Spleen (tissue), 13 donors: ENCODE measurements around the gene CCDC102B. TPM values are rescaled to one million over a fixed set of nuclear protein-coding genes. Genes with fewer than 3 reads are reported as not detected.

Experiments used
- DNase-seq: peaks from one replicate; pipeline ENCODE4 v3.0.0-alpha.2; 2020
- H3K27ac ChIP-seq, 8 donors: fragments of 200-600 bp; sonication (generic) in 7 of 8; 1 replicate in 4 of 8; 2 replicates in 4 of 8; pipeline versions ENCODE4 v1.5.0 to v1.8.0; 2016 to 2021; ENCODE audit warnings: inconsistent platforms in 4 of 8, mild to moderate bottlenecking in 4 of 8, moderate library complexity in 1 of 8
- H3K27me3 ChIP-seq, 7 donors: fragments of 200-600 bp; sonication (generic) in 6 of 7; replicated peaks in 1 of 7; 1 replicate in 4 of 7; 2 replicates in 3 of 7; pipeline versions ENCODE4 v1.5.0 to v1.8.0; 2016 to 2021; ENCODE audit warnings: inconsistent platforms in 3 of 7, mild to moderate bottlenecking in 1 of 7
- H3K36me3 ChIP-seq, 6 donors: fragments of 200-600 bp; sonication (generic) in 5 of 6; 1 replicate in 4 of 6; 2 replicates in 2 of 6; pipeline versions ENCODE4 v1.5.0 to v1.8.0; 2016 to 2021; ENCODE audit warnings: inconsistent platforms in 2 of 6
- H3K4me1 ChIP-seq, 6 donors: fragments of 200-600 bp; sonication (generic) in 5 of 6; 1 replicate in 3 of 6; 2 replicates in 3 of 6; pipeline versions ENCODE4 v1.5.0 to v1.8.0; 2016 to 2021; ENCODE audit warnings: inconsistent platforms in 3 of 6
- H3K4me3 ChIP-seq, 8 donors: fragments of 200-600 bp; sonication (generic) in 7 of 8; 1 replicate in 4 of 8; 2 replicates in 4 of 8; pipeline versions ENCODE4 v1.5.0 to v1.8.0; 2016 to 2021; ENCODE audit warnings: inconsistent platforms in 4 of 8, mild to moderate bottlenecking in 4 of 8, moderate library complexity in 2 of 8
- H3K9me3 ChIP-seq, 8 donors: fragments of 200-600 bp; sonication (generic) in 7 of 8; 1 replicate in 4 of 8; 2 replicates in 4 of 8; pipeline versions ENCODE4 v1.5.0 to v1.8.0; 2016 to 2021; ENCODE audit warnings: inconsistent platforms in 4 of 8
- POLR2A ChIP-seq, 3 donors: fragments of 450-650 bp; IDR thresholded peaks; one replicate each; pipeline ENCODE4 v1.5.1; 2017; ENCODE audit warnings: antibody characterized with exemption in 3 of 3, mild to moderate bottlenecking in 1 of 3
- POLR2AphosphoS5 ChIP-seq, 3 donors: sonication (generic); formaldehyde crosslinking; IDR thresholded peaks; one replicate each; pipeline ENCODE4 v1.5.1; 2017; ENCODE audit warnings: antibody characterized with exemption in 3 of 3
- WGBS, 5 donors: extraction: QIAGEN DNeasy Blood & Tissue Kit in 3 of 5; methylation state at CpG; one replicate each; pipeline versions ENCODE4 v1.1.5 to v1.1.7; 2013 to 2018; 5-methylcytosine and 5-hydroxymethylcytosine counted together
- intact Hi-C: fragments of 100-400 bp; cut with DNase I; formaldehyde crosslinking; loops from one replicate; pipeline ENCODE4 v1.15.0; 2023; ENCODE audit warnings: low total_unique reads
- long read RNA-seq, 2 donors: transcript quantifications; one replicate each; lab custom pipeline, GENCODE V29; 2026
- polyA plus RNA-seq, 3 donors: library from polyadenylated mRNA; stranded (reverse); fragments of 200-250 nt; gene quantifications; one replicate each; pipeline ENCODE4 v1.2.1, GENCODE V29; 2013
- total RNA-seq, 7 donors: library from RNA; depleted of rRNA in 3 of 7; stranded (reverse); fragments of >200 nt in 3 of 7; fragmentation: NEBNext Ultra II Directional in 4 of 7; extraction: Animal tissue kit (Norgen Biotek cat#: 25700) in 4 of 7; gene quantifications; one replicate each; pipeline versions ENCODE4 v1.1.0 to v1.2.1, GENCODE V29; 2016 to 2021
- TF ChIP-seq, protein P1 (sequence below), 11 experiments: fragments of 200-600 bp in 7 of 11; fragments of 450-650 bp in 4 of 11; sonication (generic) in 4 of 11; IDR thresholded peaks in 8 of 11; conservative IDR thresholded peaks in 3 of 11; 1 replicate in 7 of 11; 2 replicates in 4 of 11; pipeline versions ENCODE4 v1.4.0 to v1.8.0; 2016 to 2021; ENCODE audit warnings: antibody characterized with exemption in 11 of 11, inconsistent platforms in 4 of 11, mild to moderate bottlenecking in 1 of 11
- donor health status: healthy with polysubstance abuse.
- donor health status: DM: no; HTN: no; CAD: no; lungs with moderate emphysema.
- donor health status: DM: no; HTN: no; CAD: no.
- donor health status: Bipolar disorder and iron deficiency.
- donor health status: healthy.
- donor health status: DM: no; HTN: no; CAD: no.
- donor health status: DM: yes; HTN: yes; CAD: no.

Gene CCDC102B
- total RNA-seq (10 to 100 TPM in 2 of 7 donors, 1 to 10 TPM in 5; 5.5 to 14.7 (median 9.2) TPM), polyA plus RNA-seq (1 to 10 TPM; 3.2 to 4.7 (median 3.6) TPM)
- long read RNA-seq, donor 1, partial matches to known transcripts, result 0 of 4 reads
- long read RNA-seq, donor 1, other reads (novel, unspliced or antisense), result 0 of 4 reads
- long read RNA-seq, donor 2, partial matches to known transcripts, result 0 of 4 reads
- long read RNA-seq, donor 2, other reads (novel, unspliced or antisense), result 0 of 4 reads

DNA sequence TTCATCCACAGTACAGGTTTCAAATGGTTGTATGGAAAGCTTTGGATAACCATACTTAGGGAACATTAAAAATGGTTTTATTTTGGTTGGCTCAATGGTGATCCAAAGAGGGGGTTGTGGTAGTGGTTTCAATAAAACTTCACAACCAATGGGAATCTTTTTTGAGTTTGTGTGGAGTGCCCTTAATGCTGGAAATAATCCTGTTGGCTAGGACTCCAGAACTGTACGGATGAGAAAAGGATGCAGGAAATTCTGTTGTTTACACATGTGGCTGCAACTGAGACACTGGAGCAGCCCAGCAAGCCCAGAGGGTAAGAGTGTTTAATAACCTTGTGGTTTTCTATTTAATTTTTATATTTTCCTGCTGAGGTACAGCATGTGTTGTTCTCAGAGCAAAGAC lies at the start of gene CCDC102B:
Gene CCDC102B (plus strand): TSS at position 210 of the 400 bp plus-strand sequence. CDS start 38,684 bp downstream, outside the sequence.
- WGBS, 5 donors, result 28 to 50% (median 38%) methylated on average over 1 of the region's 1 CpG
- Histone ChIP-seq H3K27me3 (no peaks in the 10 kb centered on the region), H3K4me3 (no peak within 1 kb of the TSS), H3K27ac (peak within 1 kb of the TSS in 1 of 8 donors; percentile 10), H3K4me1 (peaks cover 0 to 1% (median 0%) of the 10 kb centered on the region in 6 donors), H3K9me3 (no peaks in the 10 kb centered on the region), H3K36me3 (no peaks in the 10 kb centered on the region)
- no peak for DNase-seq
- intact Hi-C loops, result no loop called here
- TF ChIP-seq POLR2A (IDR thresholded peaks at IDR 0.05) (no peak), POLR2AphosphoS5 (IDR thresholded peaks at IDR 0.05) (no peak)
- TF ChIP-seq, protein P1, sequence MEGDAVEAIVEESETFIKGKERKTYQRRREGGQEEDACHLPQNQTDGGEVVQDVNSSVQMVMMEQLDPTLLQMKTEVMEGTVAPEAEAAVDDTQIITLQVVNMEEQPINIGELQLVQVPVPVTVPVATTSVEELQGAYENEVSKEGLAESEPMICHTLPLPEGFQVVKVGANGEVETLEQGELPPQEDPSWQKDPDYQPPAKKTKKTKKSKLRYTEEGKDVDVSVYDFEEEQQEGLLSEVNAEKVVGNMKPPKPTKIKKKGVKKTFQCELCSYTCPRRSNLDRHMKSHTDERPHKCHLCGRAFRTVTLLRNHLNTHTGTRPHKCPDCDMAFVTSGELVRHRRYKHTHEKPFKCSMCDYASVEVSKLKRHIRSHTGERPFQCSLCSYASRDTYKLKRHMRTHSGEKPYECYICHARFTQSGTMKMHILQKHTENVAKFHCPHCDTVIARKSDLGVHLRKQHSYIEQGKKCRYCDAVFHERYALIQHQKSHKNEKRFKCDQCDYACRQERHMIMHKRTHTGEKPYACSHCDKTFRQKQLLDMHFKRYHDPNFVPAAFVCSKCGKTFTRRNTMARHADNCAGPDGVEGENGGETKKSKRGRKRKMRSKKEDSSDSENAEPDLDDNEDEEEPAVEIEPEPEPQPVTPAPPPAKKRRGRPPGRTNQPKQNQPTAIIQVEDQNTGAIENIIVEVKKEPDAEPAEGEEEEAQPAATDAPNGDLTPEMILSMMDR (IDR thresholded peaks at IDR 0.05 in 8 of 11, conservative IDR thresholded peaks at IDR 0.05 in 3 of 11), result no peak

DNA sequence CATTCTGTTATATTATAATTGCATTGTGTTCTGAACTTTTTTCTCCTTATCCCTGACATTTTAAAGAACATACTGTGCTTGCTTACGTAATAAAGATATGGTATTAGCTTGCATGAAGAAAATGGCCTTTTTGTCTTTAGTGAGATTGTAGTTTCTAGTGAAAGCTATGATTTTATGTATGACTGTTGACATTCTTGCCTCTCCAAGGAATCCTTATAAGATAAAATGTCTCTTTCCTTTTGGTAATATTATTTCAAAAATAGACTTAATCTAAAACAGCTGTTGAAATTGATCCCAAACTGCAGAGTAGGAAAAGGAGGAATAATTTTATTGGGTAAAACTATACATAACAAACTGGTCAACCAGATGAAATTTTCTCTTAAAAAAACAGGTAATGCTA lies 40.8 kb upstream of the CCDC102B start:
- 78 to 95% (median 87%) methylated on average over 1 of the region's 1 CpG for WGBS, 5 donors
- intact Hi-C loops, result no loop called here
- Histone ChIP-seq H3K4me1 (no peaks in the 10 kb centered on the region), H3K27ac (no peak overlapping the region), H3K36me3 (no peaks in the 10 kb centered on the region), H3K9me3 (peaks cover 0 to 21% (median 17%) of the 10 kb centered on the region in 8 donors), H3K4me3 (no peak overlapping the region), H3K27me3 (no peaks in the 10 kb centered on the region)
- no peak for DNase-seq
- TF ChIP-seq POLR2A (IDR thresholded peaks at IDR 0.05) (no peak), POLR2AphosphoS5 (IDR thresholded peaks at IDR 0.05) (no peak)
- TF ChIP-seq, protein P1 (IDR thresholded peaks at IDR 0.05 in 8 of 11, conservative IDR thresholded peaks at IDR 0.05 in 3 of 11), result no peak

DNA sequence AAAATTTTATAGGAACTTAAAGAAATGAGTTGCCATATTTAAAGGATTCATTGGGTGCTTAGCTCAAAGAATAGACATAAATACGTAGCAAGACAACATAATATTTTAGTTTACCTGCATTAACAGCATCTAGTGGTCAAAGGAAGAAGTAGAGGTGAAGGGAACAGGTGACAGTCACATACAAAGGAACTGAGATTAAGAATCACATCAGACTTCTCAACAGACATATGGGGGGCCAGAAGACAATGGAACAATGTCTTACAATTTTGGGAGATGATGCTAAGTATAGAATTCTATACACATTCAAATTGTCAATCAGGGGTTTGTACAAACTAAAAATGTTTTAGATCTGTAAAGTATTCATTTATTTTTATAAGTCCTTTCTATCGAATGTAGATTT lies 38.6 kb upstream of the CCDC102B start:
- no peak overlapping the region for H3K4me3 ChIP-seq
- intact Hi-C loops, result no loop called here
- no peaks in the 10 kb centered on the region for H3K36me3 ChIP-seq
- no peak for TF ChIP-seq POLR2AphosphoS5 (IDR thresholded peaks at IDR 0.05)
- no peak for TF ChIP-seq POLR2A (IDR thresholded peaks at IDR 0.05)
- TF ChIP-seq, protein P1 (IDR thresholded peaks at IDR 0.05 in 8 of 11, conservative IDR thresholded peaks at IDR 0.05 in 3 of 11), result no peak
- WGBS, 5 donors, result 84 to 90% (median 87%) methylated on average over 2 of the region's 2 CpGs
- H3K27ac ChIP-seq, result no peak overlapping the region
- no peaks in the 10 kb centered on the region for H3K27me3 ChIP-seq
- peaks cover 0 to 19% (median 17%) of the 10 kb centered on the region in 8 donors for H3K9me3 ChIP-seq
- DNase-seq, result no peak
- no peaks in the 10 kb centered on the region for H3K4me1 ChIP-seq

DNA sequence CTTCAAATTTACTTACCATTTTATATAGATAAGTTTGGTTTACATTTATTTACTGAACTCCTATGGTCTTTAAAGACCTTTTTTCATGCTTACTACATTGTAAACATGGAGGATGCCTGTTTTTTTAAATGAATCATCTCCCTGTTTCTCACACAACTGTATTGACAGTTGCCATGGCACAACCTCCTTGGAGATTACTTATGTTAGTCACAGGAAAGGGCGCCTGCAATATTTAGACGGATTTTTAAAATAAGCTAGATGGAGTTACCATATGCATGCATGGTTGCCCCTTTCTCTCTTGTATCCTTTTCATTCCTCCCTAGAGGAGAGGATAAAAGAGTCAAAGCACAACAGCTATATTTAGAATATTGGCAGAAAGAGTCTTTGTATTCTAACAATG lies 34.8 kb upstream of the CCDC102B start:
- Histone ChIP-seq H3K9me3 (peaks cover 0 to 19% (median 17%) of the 10 kb centered on the region in 8 donors), H3K4me3 (no peak overlapping the region), H3K27me3 (no peaks in the 10 kb centered on the region), H3K27ac (no peak overlapping the region), H3K36me3 (no peaks in the 10 kb centered on the region), H3K4me1 (no peaks in the 10 kb centered on the region)
- 90 to 93% (median 91%) methylated on average over 2 of the region's 2 CpGs for WGBS, 5 donors
- TF ChIP-seq POLR2AphosphoS5 (IDR thresholded peaks at IDR 0.05) (no peak), POLR2A (IDR thresholded peaks at IDR 0.05) (no peak)
- TF ChIP-seq, protein P1 (IDR thresholded peaks at IDR 0.05 in 8 of 11, conservative IDR thresholded peaks at IDR 0.05 in 3 of 11), result no peak
- DNase-seq, result no peak
- intact Hi-C loops, result no loop called here
